Measurements from ENCODE around the gene IGSF22. TPM values are rescaled to one million over a fixed set of nuclear protein-coding genes. Genes with fewer than 3 reads are reported as not detected.

The IGSF22 gene
- total RNA-seq, 1 experiment from 2014 or later: not detected

GRCh38 chr11:18703001-18703763 is 22.8 kb downstream of the IGSF22 start:
- ATAC-seq: no peak
- no peak overlapping the region for H3K4me2 ChIP-seq (ENCODE audit: low read length)
- H3K9me2 ChIP-seq (ENCODE audit: insufficient read depth): no peaks in the 10 kb centered on the region
- no TSS peak for BruUV-seq (replicated peaks)
- no peak for DNase-seq (ENCODE audit: low read depth, low spot score)
- H3K36me3 ChIP-seq (ENCODE audit: control insufficient read depth in 1 of 2, insufficient read depth in 2 of 2, low read length in 2 of 2): no peaks in the 10 kb centered on the region
- no peaks in the 10 kb centered on the region for H3K27me3 ChIP-seq (ENCODE audit: insufficient read depth, low read length)
- no peak overlapping the region for H3K4me3 ChIP-seq (replicated peaks in 1 of 2; ENCODE audit: low read depth in 1 of 2, low read length in 2 of 2)
- no peak overlapping the region for H2AFZ ChIP-seq (ENCODE audit: low read depth, low read length, poor library complexity, severe bottlenecking)
- TF ChIP-seq POLR2A (IDR thresholded peaks at IDR 0.05; ENCODE audit: borderline replicate concordance, extremely low read depth, insufficient read depth, insufficient read length): no peak
- no peak for TF ChIP-seq ATF3 (IDR thresholded peaks at IDR 0.05)
- TF ChIP-seq SIN3A (IDR thresholded peaks at IDR 0.05; ENCODE audit: low read depth): no peak
- no peak for TF ChIP-seq YY1 (IDR thresholded peaks at IDR 0.05; ENCODE audit: extremely low read depth, insufficient replicate concordance, low read depth, low read length)
- no peak for TF ChIP-seq ZFX (IDR thresholded peaks at IDR 0.05)
- no peak for TF ChIP-seq FOSL1 (IDR thresholded peaks at IDR 0.05; ENCODE audit: low read depth)
- TF ChIP-seq EZH2 (IDR thresholded peaks at IDR 0.05): no peak
- TF ChIP-seq CTCF (IDR thresholded peaks at IDR 0.05 in 2 of 3, conservative IDR thresholded peaks at IDR 0.05 in 1 of 3; ENCODE audit: borderline replicate concordance in 1 of 3, insufficient read depth in 1 of 3, low read depth in 2 of 3, low read length in 2 of 3): no peak
- TF ChIP-seq ZBTB33 (IDR thresholded peaks at IDR 0.05; ENCODE audit: extremely low read depth, insufficient replicate concordance, low read length): no peak
- TF ChIP-seq EZH2phosphoT487 (IDR thresholded peaks at IDR 0.05; ENCODE audit: borderline replicate concordance): no peak
- TF ChIP-seq JUND (IDR thresholded peaks at IDR 0.05): no peak
- TF ChIP-seq REST (IDR thresholded peaks at IDR 0.05; ENCODE audit: low read depth): no peak
- no peak for TF ChIP-seq POLR2AphosphoS5 (IDR thresholded peaks at IDR 0.05; ENCODE audit: low read depth, low read length)
- TF ChIP-seq EGR1 (IDR thresholded peaks at IDR 0.05; ENCODE audit: low read depth): no peak
- TF ChIP-seq MAX (IDR thresholded peaks at IDR 0.05): no peak
- TF ChIP-seq CBX3 (IDR thresholded peaks at IDR 0.05; ENCODE audit: low read depth): no peak
- no peak for TF ChIP-seq TCF7L2 (IDR thresholded peaks at IDR 0.05; ENCODE audit: borderline replicate concordance, extremely low read depth, insufficient read depth, insufficient read length)
- ChIA-PET CTCF (interaction anchor here (1.2 kb wide), 1 partner anchor 21 kb away, joined by 3 read pairs; no protein-coding TSS in a partner anchor), POLR2A (no interaction called here), RAD21 (ENCODE audit: low non-redundant PET in 1 of 2, low total read pairs in 2 of 2, uncharacterized antibody in 2 of 2, unreplicated experiment in 2 of 2) (no interaction called here)
- H3K4me1 ChIP-seq (ENCODE audit: control insufficient read depth in 1 of 2, insufficient read depth in 2 of 2, low read length in 2 of 2): peaks cover 19 to 22% of the 10 kb centered on the region in 2 experiments
- H3K9me3 ChIP-seq (ENCODE audit: control insufficient read depth in 1 of 2, insufficient read depth in 1 of 2, low read depth in 1 of 2, low read length in 2 of 2): no peaks in the 10 kb centered on the region
- intact Hi-C loops (cut with micrococcal nuclease): no loop called here
- H4K20me1 ChIP-seq (ENCODE audit: insufficient read depth): no peaks in the 10 kb centered on the region
- H3K79me2 ChIP-seq (ENCODE audit: insufficient read depth, low read length): no peaks in the 10 kb centered on the region
- no peak overlapping the region for H3K9ac ChIP-seq (ENCODE audit: low read length)
- no peak overlapping the region for H3K27ac ChIP-seq (ENCODE audit: low read depth, low read length)

Data from HCT116 (cell line).